Activated T-cell treated with anti-CD3 and anti-CD28 coated beads, Interleukin-2, amount 50 U/mL, for 72 hours (primary cell): Measurements from ENCODE around the gene PWWP2B. TPM values are rescaled to one million over a fixed set of nuclear protein-coding genes. Genes with fewer than 3 reads are reported as not detected.

Experiments used
- ATAC-seq, 2 donors: fragments of 150-1000 bp; cut with Tn5 transposase; replicated peaks in 1 of 2; 2 replicates each; pipeline ENCODE4 v1.10.0; 2021; ENCODE audit warnings: moderate library complexity in 2 of 2, mild to moderate bottlenecking in 1 of 2
- DNase-seq, 2 donors: peaks; one replicate each; pipeline ENCODE4 v3.0.0; 2021 to 2022; ENCODE audit warnings: mixed read lengths in 1 of 2
- H3K27ac Mint-ChIP-seq: one replicate; pipeline ENCODE4 v1.8.0; 2022; ENCODE audit warnings: mild to moderate bottlenecking, moderate library complexity, mixed read lengths
- H3K27me3 Mint-ChIP-seq: one replicate; pipeline ENCODE4 v1.8.0; 2022; ENCODE audit warnings: low read depth, mixed read lengths
- H3K36me3 Mint-ChIP-seq, 2 donors: one replicate each; pipeline ENCODE4 v1.8.0; 2022; ENCODE audit warnings: mixed read lengths in 2 of 2, mild to moderate bottlenecking in 1 of 2; ENCODE audit not compliant: insufficient read depth in 2 of 2
- H3K4me1 Mint-ChIP-seq: one replicate; pipeline ENCODE4 v1.8.0; 2022; ENCODE audit warnings: low read depth, mixed read lengths
- H3K4me3 Mint-ChIP-seq, 2 donors: one replicate each; pipeline ENCODE4 v1.8.0; 2022; ENCODE audit warnings: mild to moderate bottlenecking in 2 of 2, mixed read lengths in 2 of 2, moderate library complexity in 2 of 2
- H3K9me3 Mint-ChIP-seq, 2 donors: one replicate each; pipeline ENCODE4 v1.8.0; 2022; ENCODE audit warnings: mixed read lengths in 2 of 2
- total RNA-seq, 2 donors: library from RNA; stranded (reverse); gene quantifications; one replicate each; pipeline ENCODE4 v1.2.3, GENCODE V29; 2022

PWWP2B gene
- total RNA-seq, 2 donors from 2014 or later = 3.1 to 5.2 TPM

GRCh38 chr10:132411561-132412253 is 14.7 kb downstream of the PWWP2B start:
- no peak overlapping the region for H3K4me3 Mint-ChIP-seq
- ATAC-seq (no peak), DNase-seq (no peak)
- peaks cover 12% of the 10 kb centered on the region for H3K4me1 Mint-ChIP-seq
- no peaks in the 10 kb centered on the region for H3K9me3 Mint-ChIP-seq
- no peak overlapping the region for H3K27ac Mint-ChIP-seq
- H3K36me3 Mint-ChIP-seq = no peaks in the 10 kb centered on the region
- no peaks in the 10 kb centered on the region for H3K27me3 Mint-ChIP-seq

- no peak for DNase-seq
- no peak overlapping the region for H3K27ac Mint-ChIP-seq
- no peak for ATAC-seq
Observed at GRCh38 chr10:132412316-132413192, 15.6 kb downstream of the PWWP2B start.

GRCh38 chr10:132413226-132414205 is 16.5 kb downstream of the PWWP2B start:
- Mint-ChIP-seq H3K36me3 (no peaks in the 10 kb centered on the region), H3K27me3 (no peaks in the 10 kb centered on the region), H3K4me3 (no peak overlapping the region), H3K27ac (no peak overlapping the region), H3K4me1 (peaks cover 4% of the 10 kb centered on the region), H3K9me3 (no peaks in the 10 kb centered on the region)
- DNase-seq (no peak), ATAC-seq (no peak)

More at GRCh38 chr10:132412316-132413192, 15.6 kb downstream of the PWWP2B start:
- Mint-ChIP-seq H3K9me3 (no peaks in the 10 kb centered on the region), H3K4me3 (no peak overlapping the region), H3K4me1 (peaks cover 12% of the 10 kb centered on the region), H3K27me3 (no peaks in the 10 kb centered on the region), H3K36me3 (no peaks in the 10 kb centered on the region)

GRCh38 chr10:132414402-132415016 is 17.5 kb downstream of the PWWP2B start:
- Mint-ChIP-seq H3K9me3 (no peaks in the 10 kb centered on the region), H3K27me3 (no peaks in the 10 kb centered on the region), H3K4me1 (peaks cover 4% of the 10 kb centered on the region), H3K4me3 (no peak overlapping the region), H3K27ac (no peak overlapping the region), H3K36me3 (no peaks in the 10 kb centered on the region)
- ATAC-seq = no peak
- no peak for DNase-seq

- H3K4me3 Mint-ChIP-seq = no peak overlapping the region
- H3K9me3 Mint-ChIP-seq = no peaks in the 10 kb centered on the region
- H3K4me1 Mint-ChIP-seq = peaks cover 4% of the 10 kb centered on the region
- no peak for DNase-seq
- ATAC-seq = no peak
- H3K27ac Mint-ChIP-seq = no peak overlapping the region
- H3K36me3 Mint-ChIP-seq = no peaks in the 10 kb centered on the region
- H3K27me3 Mint-ChIP-seq = no peaks in the 10 kb centered on the region
Observed at GRCh38 chr10:132415255-132415654, 18.3 kb downstream of the PWWP2B start.

GRCh38 chr10:132415956-132416355 is 19.0 kb downstream of the PWWP2B start:
- Mint-ChIP-seq H3K27ac (no peak overlapping the region), H3K9me3 (no peaks in the 10 kb centered on the region), H3K4me3 (no peak overlapping the region), H3K36me3 (no peaks in the 10 kb centered on the region), H3K27me3 (no peaks in the 10 kb centered on the region), H3K4me1 (peaks cover 4% of the 10 kb centered on the region)
- no peak for DNase-seq
- ATAC-seq = no peak

- Mint-ChIP-seq H3K27me3 (no peaks in the 10 kb centered on the region), H3K4me1 (peaks cover 4% of the 10 kb centered on the region), H3K36me3 (no peaks in the 10 kb centered on the region), H3K9me3 (no peaks in the 10 kb centered on the region), H3K4me3 (no peak overlapping the region), H3K27ac (no peak overlapping the region)
- no peak for DNase-seq
- no peak for ATAC-seq
Observed at GRCh38 chr10:132416566-132417256, 19.7 kb downstream of the PWWP2B start.

- DNase-seq = no peak
- H3K4me3 Mint-ChIP-seq = no peak overlapping the region
- H3K9me3 Mint-ChIP-seq = no peaks in the 10 kb centered on the region
- H3K27ac Mint-ChIP-seq = no peak overlapping the region
- peaks cover 4% of the 10 kb centered on the region for H3K4me1 Mint-ChIP-seq
- no peaks in the 10 kb centered on the region for H3K36me3 Mint-ChIP-seq
- H3K27me3 Mint-ChIP-seq = no peaks in the 10 kb centered on the region
- ATAC-seq = no peak
Observed at GRCh38 chr10:132417257-132417910, 20.4 kb downstream of the PWWP2B start.

- Mint-ChIP-seq H3K36me3 (no peaks in the 10 kb centered on the region), H3K4me1 (peaks cover 8% of the 10 kb centered on the region), H3K27me3 (no peaks in the 10 kb centered on the region), H3K4me3 (no peak overlapping the region), H3K27ac (no peak overlapping the region), H3K9me3 (no peaks in the 10 kb centered on the region)
- DNase-seq (no peak), ATAC-seq (no peak)
Observed at GRCh38 chr10:132417957-132418441, 21.0 kb downstream of the PWWP2B start.

- ATAC-seq (no peak), DNase-seq (no peak)
- Mint-ChIP-seq H3K9me3 (no peaks in the 10 kb centered on the region), H3K27ac (no peak overlapping the region), H3K4me1 (peaks cover 12% of the 10 kb centered on the region), H3K36me3 (no peaks in the 10 kb centered on the region), H3K4me3 (no peak overlapping the region), H3K27me3 (no peaks in the 10 kb centered on the region)
Observed at GRCh38 chr10:132418527-132419416, 21.8 kb downstream of the PWWP2B start.
